ENCODE measurements around the gene ARAF.

DNA sequence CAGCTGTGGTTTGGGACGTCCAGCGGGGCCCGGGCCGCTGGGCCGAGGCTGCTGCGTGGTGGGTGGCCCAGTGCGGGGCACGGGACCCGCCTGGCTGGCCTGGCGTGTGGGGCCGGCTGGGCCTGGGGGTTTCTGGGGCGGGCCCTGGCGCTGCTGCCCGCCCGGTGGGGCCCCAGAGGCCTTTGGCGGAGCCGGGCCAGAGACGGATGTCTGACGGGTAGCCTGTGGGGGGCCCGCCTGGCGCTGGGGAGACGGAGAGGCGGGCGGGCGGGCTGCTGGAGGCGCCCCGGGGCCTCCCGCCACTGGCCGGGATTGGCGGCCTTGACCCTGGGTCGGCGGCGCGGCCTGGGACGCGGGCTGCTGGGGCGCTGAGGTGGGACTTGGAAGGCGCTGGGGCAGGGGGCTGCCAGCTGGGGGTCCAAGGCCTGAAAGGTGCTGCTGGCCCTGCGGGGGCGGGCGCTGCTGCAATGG lies 13.1 kb downstream of the ARAF start:
- TF ChIP-seq, protein P1, sequence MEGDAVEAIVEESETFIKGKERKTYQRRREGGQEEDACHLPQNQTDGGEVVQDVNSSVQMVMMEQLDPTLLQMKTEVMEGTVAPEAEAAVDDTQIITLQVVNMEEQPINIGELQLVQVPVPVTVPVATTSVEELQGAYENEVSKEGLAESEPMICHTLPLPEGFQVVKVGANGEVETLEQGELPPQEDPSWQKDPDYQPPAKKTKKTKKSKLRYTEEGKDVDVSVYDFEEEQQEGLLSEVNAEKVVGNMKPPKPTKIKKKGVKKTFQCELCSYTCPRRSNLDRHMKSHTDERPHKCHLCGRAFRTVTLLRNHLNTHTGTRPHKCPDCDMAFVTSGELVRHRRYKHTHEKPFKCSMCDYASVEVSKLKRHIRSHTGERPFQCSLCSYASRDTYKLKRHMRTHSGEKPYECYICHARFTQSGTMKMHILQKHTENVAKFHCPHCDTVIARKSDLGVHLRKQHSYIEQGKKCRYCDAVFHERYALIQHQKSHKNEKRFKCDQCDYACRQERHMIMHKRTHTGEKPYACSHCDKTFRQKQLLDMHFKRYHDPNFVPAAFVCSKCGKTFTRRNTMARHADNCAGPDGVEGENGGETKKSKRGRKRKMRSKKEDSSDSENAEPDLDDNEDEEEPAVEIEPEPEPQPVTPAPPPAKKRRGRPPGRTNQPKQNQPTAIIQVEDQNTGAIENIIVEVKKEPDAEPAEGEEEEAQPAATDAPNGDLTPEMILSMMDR (IDR thresholded peaks at IDR 0.05; ENCODE audit: poor library complexity, severe bottlenecking) = no peak
- no peak for TF ChIP-seq EZH2 (IDR thresholded peaks at IDR 0.05; ENCODE audit: borderline replicate concordance, insufficient read depth, low read length, poor library complexity, severe bottlenecking)
- TF ChIP-seq EP300 (conservative IDR thresholded peaks at IDR 0.05; ENCODE audit: poor library complexity, severe bottlenecking) = no peak

Data from neural cell (in vitro differentiated cells).